ENCODE measurements around the gene DIP2A.

GRCh38 chr21:46604975-46605766, 146.5 kb downstream of the DIP2A start, which contains the start of gene S100B:
- TF ChIP-seq CTCF (IDR thresholded peaks at IDR 0.05; ENCODE audit: insufficient read depth, low read length, poor library complexity, severe bottlenecking): no peak
- TF ChIP-seq EZH2phosphoT487 (conservative IDR thresholded peaks at IDR 0.05; ENCODE audit: low read length): no peak

Data from SU-DHL-6 (cell line).